GM12878 (cell line): Measurements from ENCODE around the gene DENND1A.

Experiments used
- CBX3 ChIP-seq: fragments of 200-600 bp; sonication (generic); IDR thresholded peaks from 2 replicates; pipeline ENCODE4 v1.6.1; 2016; ENCODE audit warnings: low read depth, borderline replicate concordance
- ETV6 ChIP-seq, 2 experiments: fragments of 450-650 bp in 1 of 2; IDR thresholded peaks in 1 of 2; conservative IDR thresholded peaks in 1 of 2; 2 replicates each; pipeline ENCODE4 v1.6.1; 2014; ENCODE audit warnings: antibody characterized with exemption in 1 of 2, borderline replicate concordance in 1 of 2, low read depth in 1 of 2, mild to moderate bottlenecking in 1 of 2, moderate library complexity in 1 of 2
- NBN ChIP-seq: fragments of 450-650 bp; IDR thresholded peaks from 2 replicates; pipeline ENCODE4 v1.6.1; 2016
- TCF7 ChIP-seq: IDR thresholded peaks from 2 replicates; pipeline ENCODE4 v1.6.1; 2014; ENCODE audit warnings: antibody characterized with exemption, borderline replicate concordance
- TF ChIP-seq, protein P1 (sequence below), 3 experiments: IDR thresholded peaks in 2 of 3; conservative IDR thresholded peaks in 1 of 3; 2 replicates each; pipeline ENCODE4 v1.5.1; 2011; ENCODE audit warnings: low read depth in 3 of 3, low read length in 3 of 3, mild to moderate bottlenecking in 3 of 3, control low read depth in 2 of 3, moderate library complexity in 2 of 3, inconsistent platforms in 1 of 3, mixed read lengths in 1 of 3; ENCODE audit not compliant: control insufficient read depth in 2 of 3, insufficient read depth in 1 of 3; ENCODE audit errors: extremely low read depth in 1 of 3
- TF ChIP-seq, protein P2 (sequence below): IDR thresholded peaks from 2 replicates; pipeline ENCODE4 v1.6.1; 2012; ENCODE audit warnings: low read depth, low read length, improper control_type of control experiment

DNA sequence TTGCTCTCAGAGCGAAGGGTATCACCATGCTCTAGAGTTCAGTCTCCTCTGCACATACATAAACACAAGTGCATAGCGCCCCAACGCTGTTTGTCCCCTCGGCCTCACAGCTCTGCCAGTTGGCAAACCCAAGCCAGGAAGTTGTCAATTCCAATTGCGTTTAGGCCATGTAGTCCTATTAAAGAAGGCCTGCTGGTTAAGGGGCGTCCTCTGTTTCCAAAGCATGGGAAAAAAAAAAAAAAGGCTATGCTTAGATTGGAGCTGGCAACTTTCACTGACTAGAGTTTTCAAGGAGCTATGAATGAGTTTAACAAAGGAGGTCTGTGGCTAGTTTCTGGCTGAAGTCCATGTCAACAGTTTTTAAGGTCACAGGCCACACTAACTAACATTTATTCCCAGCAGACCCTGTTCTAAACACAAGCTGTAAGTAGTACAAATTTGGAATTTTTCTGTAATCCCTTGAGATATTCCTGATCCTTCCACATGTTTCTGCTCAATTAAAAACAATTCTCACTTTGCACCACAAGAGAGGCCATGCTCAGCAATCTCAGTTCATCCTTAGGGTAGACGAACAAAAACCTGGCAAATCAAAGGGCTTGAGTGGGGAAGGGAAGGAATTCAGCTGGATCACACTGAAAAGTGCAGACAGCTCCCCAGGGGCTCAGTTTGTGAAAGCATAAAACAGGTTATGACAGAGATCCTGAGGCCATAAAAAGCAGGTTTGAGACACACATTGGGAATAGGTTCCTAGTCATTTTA, 187.7 kb downstream of the DENND1A start:
- TF ChIP-seq, protein P1, sequence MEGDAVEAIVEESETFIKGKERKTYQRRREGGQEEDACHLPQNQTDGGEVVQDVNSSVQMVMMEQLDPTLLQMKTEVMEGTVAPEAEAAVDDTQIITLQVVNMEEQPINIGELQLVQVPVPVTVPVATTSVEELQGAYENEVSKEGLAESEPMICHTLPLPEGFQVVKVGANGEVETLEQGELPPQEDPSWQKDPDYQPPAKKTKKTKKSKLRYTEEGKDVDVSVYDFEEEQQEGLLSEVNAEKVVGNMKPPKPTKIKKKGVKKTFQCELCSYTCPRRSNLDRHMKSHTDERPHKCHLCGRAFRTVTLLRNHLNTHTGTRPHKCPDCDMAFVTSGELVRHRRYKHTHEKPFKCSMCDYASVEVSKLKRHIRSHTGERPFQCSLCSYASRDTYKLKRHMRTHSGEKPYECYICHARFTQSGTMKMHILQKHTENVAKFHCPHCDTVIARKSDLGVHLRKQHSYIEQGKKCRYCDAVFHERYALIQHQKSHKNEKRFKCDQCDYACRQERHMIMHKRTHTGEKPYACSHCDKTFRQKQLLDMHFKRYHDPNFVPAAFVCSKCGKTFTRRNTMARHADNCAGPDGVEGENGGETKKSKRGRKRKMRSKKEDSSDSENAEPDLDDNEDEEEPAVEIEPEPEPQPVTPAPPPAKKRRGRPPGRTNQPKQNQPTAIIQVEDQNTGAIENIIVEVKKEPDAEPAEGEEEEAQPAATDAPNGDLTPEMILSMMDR (IDR thresholded peaks at IDR 0.05 in 2 of 3, conservative IDR thresholded peaks at IDR 0.05 in 1 of 3; ENCODE audit: control insufficient read depth in 2 of 3, extremely low read depth in 1 of 3, insufficient read depth in 1 of 3, low read depth in 3 of 3, low read length in 3 of 3), result no peak
- TF ChIP-seq, protein P2, sequence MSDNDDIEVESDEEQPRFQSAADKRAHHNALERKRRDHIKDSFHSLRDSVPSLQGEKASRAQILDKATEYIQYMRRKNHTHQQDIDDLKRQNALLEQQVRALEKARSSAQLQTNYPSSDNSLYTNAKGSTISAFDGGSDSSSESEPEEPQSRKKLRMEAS, result no peak
- TF ChIP-seq CBX3, result no peak
- no peak for TF ChIP-seq TCF7
- TF ChIP-seq NBN, result no peak
- TF ChIP-seq ETV6 (conservative IDR thresholded peaks at IDR 0.05 in 1 of 2, IDR thresholded peaks at IDR 0.05 in 1 of 2; ENCODE audit: borderline replicate concordance in 1 of 2, low read depth in 1 of 2), result no peak
